Large intestine (tissue), 3 donors: Measurements from ENCODE around the gene LHPP. TPM values are rescaled to one million over a fixed set of nuclear protein-coding genes. Genes with fewer than 3 reads are reported as not detected.

ENCODE experiments used
- DNase-seq, 2 donors: peaks; one replicate each; pipeline versions ENCODE4 v3.0.0 to v3.0.0-alpha.2; 2013
- H3K27ac ChIP-seq: one replicate; pipeline ENCODE4 v1.5.1; 2013; ENCODE audit warnings: low read length
- H3K27me3 ChIP-seq: 2 replicates; pipeline ENCODE4 v1.6.1; 2013; ENCODE audit warnings: low read length; ENCODE audit not compliant: control insufficient read depth, insufficient read depth
- H3K36me3 ChIP-seq: 2 replicates; pipeline ENCODE4 v1.6.1; 2013; ENCODE audit warnings: low read length; ENCODE audit not compliant: control insufficient read depth, insufficient read depth
- H3K4me1 ChIP-seq: one replicate; pipeline ENCODE4 v1.6.1; 2013; ENCODE audit warnings: low read length; ENCODE audit not compliant: control insufficient read depth, insufficient read depth
- H3K4me3 ChIP-seq: one replicate; pipeline ENCODE4 v1.5.1; 2013; ENCODE audit warnings: low read length
- H3K9me3 ChIP-seq: one replicate; pipeline ENCODE4 v1.6.1; 2013; ENCODE audit warnings: mild to moderate bottlenecking, low read depth, low read length, moderate library complexity; ENCODE audit not compliant: control insufficient read depth
- WGBS: methylation state at CpG from one replicate; pipeline ENCODE4 v1.1.5; 2013; ENCODE audit warnings: low lambda C conversion rate; ENCODE audit not compliant: insufficient coverage; 5-methylcytosine and 5-hydroxymethylcytosine counted together
- polyA plus RNA-seq: library from polyadenylated mRNA; unstranded; fragments of 120-200 nt; gene quantifications from one replicate; pipeline ENCODE4 v1.2.1, GENCODE V29; 2013

Gene LHPP
- polyA plus RNA-seq, 1 donor = 40.7 TPM

DNA sequence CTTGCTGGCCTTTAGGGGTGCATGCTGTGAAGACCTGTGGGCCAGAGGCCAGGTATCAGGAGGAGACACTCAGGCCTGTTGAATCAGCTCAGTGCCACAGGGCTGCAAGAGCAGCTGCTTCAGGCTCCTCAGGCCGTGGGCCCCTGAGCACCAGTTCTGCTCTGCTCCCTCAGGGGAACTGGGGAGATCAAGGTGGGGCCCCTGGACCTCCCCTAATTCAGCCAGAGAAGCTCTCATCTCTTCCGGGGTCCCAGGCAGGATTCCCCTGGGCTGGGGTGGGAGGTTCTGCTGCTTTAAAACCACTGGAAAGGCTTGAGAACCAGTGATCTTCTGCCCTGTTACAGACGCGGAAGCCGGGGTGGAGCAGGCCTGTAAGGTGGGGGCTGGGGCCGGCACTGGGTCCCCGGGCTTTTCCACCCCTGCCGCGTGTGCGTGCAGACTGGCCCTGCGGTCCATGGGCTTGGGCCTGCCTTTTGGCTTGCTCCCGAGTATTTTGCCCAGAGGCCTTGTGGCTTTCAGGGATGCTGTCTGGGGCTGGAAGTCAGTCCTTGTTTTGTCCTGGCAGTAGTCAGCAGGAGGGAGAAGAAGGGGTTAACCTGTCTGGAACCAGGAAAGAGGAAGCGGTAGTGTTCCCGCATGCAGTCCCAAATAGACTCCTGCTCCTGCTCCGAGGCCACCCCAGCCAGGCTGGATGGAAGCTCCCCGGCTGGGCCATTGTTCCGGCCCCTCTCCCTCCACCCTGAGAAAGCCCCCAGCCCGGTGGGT, 74.3 kb downstream of the LHPP start:
- no CpG with 5 or more reads among the region's 18 CpGs for WGBS

DNA sequence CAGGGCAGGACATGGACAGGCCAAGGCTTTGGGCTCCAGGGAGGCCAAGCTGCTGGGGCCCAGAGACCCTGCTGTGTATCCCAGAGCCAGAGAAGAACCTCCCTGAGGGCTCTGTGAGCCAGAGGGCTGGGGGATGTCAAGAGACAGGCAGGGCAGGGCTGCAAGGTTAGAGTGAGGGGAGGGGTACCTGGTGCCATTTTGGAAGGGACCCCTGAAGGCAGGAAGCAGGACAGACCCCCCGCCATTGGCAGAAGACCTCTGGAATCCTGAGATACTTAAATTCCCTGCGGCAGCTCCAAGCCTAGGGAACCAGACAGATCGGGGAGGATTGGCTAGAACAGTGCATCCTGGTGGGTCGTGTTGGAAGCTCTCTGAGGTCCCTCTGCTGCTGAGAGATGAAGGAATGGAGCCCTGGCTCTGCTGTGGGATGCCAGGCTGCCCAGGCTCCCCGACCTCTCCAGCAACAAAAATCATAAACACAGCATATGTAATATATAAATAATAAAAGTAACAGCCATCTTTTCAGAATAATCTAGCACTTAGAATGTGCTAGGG, 75.0 kb downstream of the LHPP start:
- H3K36me3 ChIP-seq = peaks cover 2% of the 10 kb centered on the region
- DNase-seq = no peak
- H3K4me3 ChIP-seq = no peak overlapping the region
- no CpG with 5 or more reads among the region's 5 CpGs for WGBS
- no peak overlapping the region for H3K27ac ChIP-seq
- H3K27me3 ChIP-seq = no peaks in the 10 kb centered on the region
- H3K9me3 ChIP-seq = no peaks in the 10 kb centered on the region
- H3K4me1 ChIP-seq = peaks cover 2% of the 10 kb centered on the region

More for the DNA sequence above, 74.3 kb downstream of the LHPP start:
- no peak for DNase-seq
- Histone ChIP-seq H3K36me3 (peaks cover 2% of the 10 kb centered on the region), H3K4me3 (no peak overlapping the region), H3K9me3 (no peaks in the 10 kb centered on the region), H3K27ac (no peak overlapping the region), H3K27me3 (no peaks in the 10 kb centered on the region), H3K4me1 (peaks cover 2% of the 10 kb centered on the region)

DNA sequence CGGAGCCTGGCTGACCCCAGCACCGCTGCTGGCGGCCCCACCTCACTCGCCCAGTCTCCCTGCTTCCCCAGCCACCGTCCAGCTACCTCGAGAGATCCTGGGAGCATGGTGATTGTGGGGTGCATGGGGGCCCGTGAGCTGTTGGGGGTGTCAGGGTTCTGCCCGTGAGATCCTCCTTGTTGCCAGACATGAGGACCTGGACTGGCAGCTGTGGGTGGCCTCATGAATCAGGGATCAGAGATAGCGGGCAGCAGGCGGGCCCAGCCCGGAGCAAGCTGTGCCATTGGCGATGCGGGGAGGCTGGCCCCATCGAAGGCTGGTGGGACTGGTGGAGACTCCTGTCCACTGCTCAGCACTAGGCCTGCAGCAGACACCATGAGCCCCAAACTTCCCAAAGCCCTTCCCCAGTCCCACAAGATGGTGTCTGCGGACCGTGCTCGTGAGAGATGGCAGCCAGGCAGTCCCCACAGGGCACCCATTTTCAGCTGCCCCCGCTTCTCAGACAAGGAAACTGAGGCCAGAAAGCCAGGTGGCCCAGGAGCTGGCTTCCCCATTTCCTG, 75.6 kb downstream of the LHPP start:
- Histone ChIP-seq H3K36me3 (peaks cover 2% of the 10 kb centered on the region), H3K27me3 (no peaks in the 10 kb centered on the region), H3K4me3 (no peak overlapping the region), H3K27ac (no peak overlapping the region), H3K9me3 (no peaks in the 10 kb centered on the region), H3K4me1 (peaks cover 2% of the 10 kb centered on the region)
- DNase-seq = no peak
- WGBS = no CpG with 5 or more reads among the region's 18 CpGs

DNA sequence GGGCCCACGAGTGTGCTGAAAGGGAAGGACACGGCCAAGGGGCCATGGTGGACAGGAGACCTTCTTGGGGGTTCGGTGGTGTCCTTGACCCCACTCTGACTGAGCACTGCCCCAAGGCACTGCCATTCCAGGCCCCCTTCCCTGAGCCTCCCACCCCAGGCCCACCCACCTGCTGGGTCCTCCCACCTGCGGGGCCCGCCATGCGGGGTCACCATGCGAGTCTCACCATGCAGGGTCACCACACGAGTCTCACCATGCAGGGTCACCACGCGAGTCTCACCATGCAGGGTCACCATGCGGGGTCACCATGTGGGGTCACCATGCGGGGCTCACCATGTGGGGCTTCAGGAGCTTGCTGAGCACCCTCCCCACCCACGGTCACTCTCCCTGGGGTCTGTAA, 76.3 kb downstream of the LHPP start:
- no peak for DNase-seq
- H3K4me3 ChIP-seq = no peak overlapping the region
- H3K9me3 ChIP-seq = no peaks in the 10 kb centered on the region
- WGBS = no CpG with 5 or more reads among the region's 13 CpGs
- H3K27ac ChIP-seq = no peak overlapping the region
- H3K4me1 ChIP-seq = peaks cover 2% of the 10 kb centered on the region
- no peaks in the 10 kb centered on the region for H3K27me3 ChIP-seq
- peaks cover 2% of the 10 kb centered on the region for H3K36me3 ChIP-seq

DNA sequence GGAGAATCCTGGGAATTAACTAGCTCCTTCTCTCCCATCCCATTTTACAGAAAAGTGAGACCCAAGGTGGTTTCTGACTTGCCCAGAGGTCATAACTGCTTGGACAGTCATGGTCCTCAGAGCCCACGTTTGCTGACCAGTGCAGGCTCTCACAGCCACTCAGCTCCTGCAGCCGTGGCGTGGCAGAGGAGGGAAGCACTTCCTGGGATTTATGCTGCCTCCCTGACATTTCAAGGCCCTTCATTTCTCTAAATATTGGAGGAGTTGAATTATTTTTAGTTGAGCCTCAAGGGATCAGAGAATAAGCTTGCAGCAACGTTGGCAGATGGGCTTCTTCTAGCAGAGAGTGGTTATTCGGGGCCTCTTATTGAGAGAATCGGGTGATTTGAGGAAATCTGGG, 77.1 kb downstream of the LHPP start:
- peaks cover 2% of the 10 kb centered on the region for H3K4me1 ChIP-seq
- DNase-seq = no peak
- peaks cover 2% of the 10 kb centered on the region for H3K36me3 ChIP-seq
- no peak overlapping the region for H3K27ac ChIP-seq
- no peaks in the 10 kb centered on the region for H3K9me3 ChIP-seq
- no CpG with 5 or more reads among the region's 6 CpGs for WGBS
- no peak overlapping the region for H3K4me3 ChIP-seq
- H3K27me3 ChIP-seq = no peaks in the 10 kb centered on the region

DNA sequence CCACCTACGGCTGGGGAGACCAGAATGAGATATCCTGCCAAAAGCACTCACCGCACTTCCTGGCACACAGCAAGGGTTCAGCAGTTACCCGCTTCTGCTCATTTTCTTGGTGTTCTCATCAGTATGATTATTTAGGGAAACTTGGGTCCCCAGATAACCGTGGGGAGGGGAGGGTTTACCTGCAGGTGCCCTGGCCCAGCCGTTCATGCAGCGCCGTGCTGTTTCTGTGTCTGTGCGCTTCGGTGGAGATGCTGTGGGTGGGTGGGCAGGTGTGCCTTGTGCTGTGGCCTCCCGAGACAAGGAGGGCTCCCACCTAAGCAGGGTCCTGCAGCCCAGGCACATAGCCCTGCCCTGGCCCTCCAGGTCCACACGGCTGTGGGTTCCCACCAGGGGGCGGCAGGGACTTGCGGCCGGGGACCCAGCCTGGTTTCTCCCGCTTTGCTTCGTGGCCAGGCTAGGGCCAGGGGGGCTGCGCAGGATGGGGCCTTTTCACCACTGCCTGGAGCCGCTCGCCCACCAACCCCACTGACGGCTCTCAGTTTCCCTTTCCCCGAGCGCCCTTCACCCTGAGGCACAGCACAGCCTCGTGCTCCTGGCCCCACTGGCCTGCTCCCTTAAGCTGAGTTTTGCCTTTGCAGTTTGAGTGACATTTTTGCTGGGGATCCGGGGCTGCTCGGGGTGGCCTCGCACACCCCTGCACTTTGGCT, 78.5 kb downstream of the LHPP start:
- Histone ChIP-seq H3K9me3 (no peaks in the 10 kb centered on the region), H3K36me3 (peaks cover under 1% of the 10 kb centered on the region), H3K27ac (no peak overlapping the region), H3K4me3 (no peak overlapping the region), H3K27me3 (no peaks in the 10 kb centered on the region), H3K4me1 (peaks cover 2% of the 10 kb centered on the region)
- peak in 1 of 2 donors; percentile 31 for DNase-seq
- WGBS = no CpG with 5 or more reads among the region's 26 CpGs

DNA sequence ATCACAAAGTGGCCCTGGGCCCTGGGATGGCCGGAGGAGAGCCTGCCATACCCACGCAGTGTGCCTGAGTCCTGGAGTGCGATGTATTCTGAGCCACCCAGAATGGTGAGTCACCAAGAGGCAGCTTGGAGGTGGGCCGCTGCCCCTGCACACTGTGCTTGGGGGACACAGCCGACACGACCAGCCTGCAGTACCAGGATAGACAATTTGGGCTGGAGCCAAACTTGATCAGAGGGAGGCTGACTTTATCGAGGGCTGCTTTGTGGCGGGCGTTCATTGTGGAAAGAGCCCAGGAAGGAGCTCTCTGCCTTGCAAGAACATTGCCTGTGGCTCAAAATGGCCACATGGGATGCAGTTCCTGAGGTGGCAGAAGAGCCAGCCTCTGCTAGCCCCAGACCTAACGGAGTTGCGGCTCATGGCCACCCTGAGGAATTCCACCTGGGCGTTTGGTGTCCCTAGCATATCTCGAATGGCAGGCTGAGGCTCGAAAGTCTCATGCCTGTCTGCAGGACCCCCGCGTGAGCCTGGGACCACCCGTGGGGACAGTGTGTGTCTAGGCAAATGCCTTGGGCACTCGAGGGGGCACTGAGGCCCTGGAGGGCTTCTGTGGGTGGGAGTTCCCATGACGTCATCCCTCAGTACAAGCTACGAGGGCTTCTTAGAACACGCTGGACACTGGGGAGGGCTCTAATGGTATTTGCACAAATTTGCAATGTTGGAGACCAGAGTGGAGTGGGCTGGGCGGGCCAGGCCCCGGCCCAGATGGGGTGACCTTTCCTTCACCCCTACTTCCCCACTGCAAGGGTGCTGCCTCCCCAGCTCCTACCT, 79.7 kb downstream of the LHPP start:
- no peak overlapping the region for H3K4me3 ChIP-seq
- peaks cover 2% of the 10 kb centered on the region for H3K4me1 ChIP-seq
- H3K9me3 ChIP-seq = no peaks in the 10 kb centered on the region
- DNase-seq = no peak
- H3K27ac ChIP-seq = no peak overlapping the region
- H3K36me3 ChIP-seq = no peaks in the 10 kb centered on the region
- no CpG with 5 or more reads among the region's 23 CpGs for WGBS
- no peaks in the 10 kb centered on the region for H3K27me3 ChIP-seq

DNA sequence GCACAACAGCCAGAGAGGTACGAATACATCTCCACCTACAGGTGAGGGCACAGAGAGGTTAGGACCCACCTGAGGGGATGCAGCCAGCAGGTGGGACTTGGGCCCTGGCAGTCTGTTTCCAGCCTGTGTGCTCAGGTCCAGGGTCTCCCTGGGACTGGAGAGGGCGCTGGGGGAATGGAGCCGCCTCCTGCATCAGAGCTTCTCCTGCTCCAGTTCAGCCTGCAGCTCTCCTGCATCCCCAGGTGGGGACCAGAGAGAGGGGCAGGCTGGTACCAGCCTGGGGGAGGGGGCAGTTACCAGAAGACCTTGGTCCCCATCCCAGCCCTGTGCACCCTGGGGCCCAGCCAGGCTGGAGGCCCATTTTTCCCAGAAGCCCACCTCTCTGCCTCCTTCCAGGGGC, 80.7 kb downstream of the LHPP start:
- Histone ChIP-seq H3K4me1 (peaks cover 2% of the 10 kb centered on the region), H3K36me3 (no peaks in the 10 kb centered on the region), H3K27me3 (no peaks in the 10 kb centered on the region), H3K9me3 (no peaks in the 10 kb centered on the region), H3K4me3 (no peak overlapping the region), H3K27ac (no peak overlapping the region)
- no peak for DNase-seq
- WGBS = no CpG with 5 or more reads among the region's 3 CpGs

DNA sequence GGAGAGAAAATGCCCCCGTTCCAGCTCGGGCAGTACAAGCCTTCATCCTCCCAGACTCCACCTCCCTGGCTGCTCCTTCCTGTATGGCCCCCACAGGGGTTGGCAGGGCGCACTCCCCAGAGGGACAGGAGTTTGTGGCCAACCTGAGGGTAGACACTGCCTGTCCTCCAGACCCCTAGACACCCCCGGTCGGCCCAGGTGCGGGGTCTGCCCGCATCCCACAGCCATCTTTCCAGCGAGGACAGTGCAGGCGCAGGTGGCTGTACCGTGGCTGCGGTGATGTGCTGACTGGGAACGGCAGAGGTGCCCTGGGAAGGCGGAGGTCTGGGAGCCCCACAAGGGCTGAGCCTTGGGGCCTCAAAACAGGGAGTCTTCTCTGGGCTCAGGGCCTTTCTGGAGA, 81.5 kb downstream of the LHPP start:
- H3K4me3 ChIP-seq = no peak overlapping the region

DNA sequence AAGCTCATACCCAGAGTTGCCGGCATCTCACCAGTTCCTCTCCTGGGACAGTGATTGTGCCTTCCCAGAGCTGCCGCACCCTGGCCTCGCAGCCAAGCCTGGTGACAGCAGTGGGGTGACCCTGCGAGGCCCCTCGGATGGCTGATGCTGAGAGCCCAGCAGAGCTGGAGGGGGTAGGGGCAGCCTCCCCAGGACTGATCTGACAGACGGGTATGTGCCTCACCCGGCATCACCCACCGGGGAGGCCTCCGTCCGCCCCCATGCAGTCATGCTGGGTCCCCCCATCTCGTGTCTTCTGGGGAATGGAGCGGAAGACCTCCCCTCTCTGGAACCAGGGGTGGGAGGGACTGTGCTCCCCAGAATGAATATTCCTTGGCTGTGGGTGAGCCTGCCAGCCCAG, 82.3 kb downstream of the LHPP start:
- no CpG with 5 or more reads among the region's 12 CpGs for WGBS
- no peak for DNase-seq
- no peaks in the 10 kb centered on the region for H3K9me3 ChIP-seq
- H3K36me3 ChIP-seq = no peaks in the 10 kb centered on the region
- no peaks in the 10 kb centered on the region for H3K27me3 ChIP-seq
- no peak overlapping the region for H3K4me3 ChIP-seq
- no peak overlapping the region for H3K27ac ChIP-seq
- H3K4me1 ChIP-seq = peaks cover 6% of the 10 kb centered on the region

More for the DNA sequence above, 81.5 kb downstream of the LHPP start:
- no CpG with 5 or more reads among the region's 13 CpGs for WGBS
- H3K36me3 ChIP-seq = no peaks in the 10 kb centered on the region
- H3K4me1 ChIP-seq = peaks cover 6% of the 10 kb centered on the region
- H3K27ac ChIP-seq = no peak overlapping the region
- no peaks in the 10 kb centered on the region for H3K27me3 ChIP-seq
- H3K9me3 ChIP-seq = no peaks in the 10 kb centered on the region
- DNase-seq = no peak
